Fibroblast of pulmonary artery (primary cell): ENCODE data around the gene LIPE.
"Not testable (repeated sequence)": the region's sequence is repeated elsewhere in the genome, so short reads cannot be mapped to it uniquely, and the experiment has no call there.

Experiments
- DNase-seq: peaks from one replicate; pipeline ENCODE4 v3.0.0-alpha.2; 2010; ENCODE audit warnings: low read depth
- H3K4me3 ChIP-seq: replicated peaks from 2 replicates; pipeline ENCODE4 v1.5.1; 2011; ENCODE audit warnings: low read depth, mild to moderate bottlenecking, control low read depth, low read length, moderate library complexity
- CTCF ChIP-seq: IDR thresholded peaks from 2 replicates; pipeline ENCODE4 v1.5.1; 2011; ENCODE audit warnings: mild to moderate bottlenecking, control low read depth, low read length, inconsistent platforms; ENCODE audit errors: missing control alignments

LIPE gene

GRCh38 chr19:42469311-42470235 is 42.4 kb upstream of the LIPE start:
- peak; percentile 19 for DNase-seq
- no peak for TF ChIP-seq CTCF
- H3K4me3 ChIP-seq = no peak overlapping the region

- TF ChIP-seq CTCF = no peak
- no peak overlapping the region for H3K4me3 ChIP-seq
- peak; percentile 67 for DNase-seq
Observed at GRCh38 chr19:42468273-42468796, 41.1 kb upstream of the LIPE start.

GRCh38 chr19:42467183-42467760 is 40.1 kb upstream of the LIPE start:
- peak; percentile 39 for DNase-seq
- no peak overlapping the region for H3K4me3 ChIP-seq
- TF ChIP-seq CTCF = no peak

- no peak for TF ChIP-seq CTCF
- peak; percentile 76 for DNase-seq
- H3K4me3 ChIP-seq = no peak overlapping the region
Observed at GRCh38 chr19:42466521-42467182, 39.5 kb upstream of the LIPE start.

GRCh38 chr19:42465827-42466280 is 38.7 kb upstream of the LIPE start:
- TF ChIP-seq CTCF = no peak
- H3K4me3 ChIP-seq = no peak overlapping the region
- DNase-seq = no peak

GRCh38 chr19:42461700-42462324 is 34.6 kb upstream of the LIPE start:
- no peak overlapping the region for H3K4me3 ChIP-seq
- no peak for DNase-seq
- no peak for TF ChIP-seq CTCF

- not testable (repeated sequence) for DNase-seq, H3K4me3 ChIP-seq
Observed at GRCh38 chr19:42461231-42461630, 34.0 kb upstream of the LIPE start.
